HepG2 (cell line): ENCODE measurements around the gene RBSN. TPM values are rescaled to one million over a fixed set of nuclear protein-coding genes. Genes with fewer than 3 reads are reported as not detected.
A peak's percentile ranks its signal among the peaks of the same experiment; 100 is the strongest.

ENCODE experiments used
- ARNT2 ChIP-seq: sonication (generic); formaldehyde crosslinking; IDR thresholded peaks from 2 replicates; pipeline ENCODE4 v1.8.0; 2022; ENCODE audit warnings: mild to moderate bottlenecking, low read depth, missing genetic modification reagents, moderate library complexity
- DNMT1 ChIP-seq: sonication (generic); formaldehyde crosslinking; IDR thresholded peaks from 2 replicates; pipeline ENCODE4 v1.5.1; 2020; ENCODE audit warnings: mild to moderate bottlenecking, missing genetic modification reagents
- GATAD2A ChIP-seq: IDR thresholded peaks from 2 replicates; pipeline ENCODE4 v1.6.1; 2016
- HNF4A ChIP-seq: sonication (generic); formaldehyde crosslinking; IDR thresholded peaks from 2 replicates; pipeline ENCODE4 v1.4.0; 2020; ENCODE audit warnings: missing genetic modification reagents
- HNF4G ChIP-seq, 2 experiments: sonication (generic) in 1 of 2; formaldehyde crosslinking in 1 of 2; IDR thresholded peaks; 2 replicates each; pipeline versions ENCODE4 v1.4.0 to v1.6.1; 2011 to 2020; ENCODE audit warnings: borderline replicate concordance in 2 of 2, low read depth in 2 of 2, mild to moderate bottlenecking in 2 of 2, low read length in 1 of 2, missing genetic modification reagents in 1 of 2, moderate library complexity in 1 of 2
- IRF2 ChIP-seq: IDR thresholded peaks from 2 replicates; pipeline ENCODE4 v1.6.1; 2018; ENCODE audit warnings: missing genetic modification reagents, missing compliant biosample characterization
- KAT2B ChIP-seq: fragments of 150-350 bp; IDR thresholded peaks from 2 replicates; pipeline ENCODE4 v1.6.1; 2014; ENCODE audit warnings: low read depth, low read length, borderline replicate concordance
- KLF9 ChIP-seq: IDR thresholded peaks from 2 replicates; pipeline ENCODE4 v1.6.1; 2016; ENCODE audit warnings: low read depth
- KMT2A ChIP-seq: sonication (generic); formaldehyde crosslinking; IDR thresholded peaks from 2 replicates; pipeline ENCODE4 v1.4.0; 2020; ENCODE audit warnings: missing genetic modification reagents
- MXI1 ChIP-seq: IDR thresholded peaks from 3 replicates; pipeline ENCODE4 v1.6.1; 2012; ENCODE audit warnings: low read depth, low read length, inconsistent platforms, borderline replicate concordance
- NRL ChIP-seq: sonication (generic); formaldehyde crosslinking; IDR thresholded peaks from 2 replicates; pipeline ENCODE4 v1.5.0; 2020; ENCODE audit warnings: missing genetic modification reagents, mild to moderate bottlenecking, moderate library complexity, borderline replicate concordance
- RCOR2 ChIP-seq: IDR thresholded peaks from 2 replicates; pipeline ENCODE4 v1.6.1; 2016; ENCODE audit warnings: missing biosample characterization, missing genetic modification reagents
- SMC3 ChIP-seq: IDR thresholded peaks from 2 replicates; pipeline ENCODE4 v1.6.1; 2011; ENCODE audit warnings: low read length, improper control_type of control experiment
- ZFP37 ChIP-seq: sonication (generic); formaldehyde crosslinking; IDR thresholded peaks from 2 replicates; pipeline ENCODE4 v1.4.0; 2020; ENCODE audit warnings: missing genetic modification reagents, borderline replicate concordance
- ZMYM2 ChIP-seq: sonication (generic); formaldehyde crosslinking; IDR thresholded peaks from 2 replicates; pipeline ENCODE4 v1.8.0; 2022; ENCODE audit warnings: mild to moderate bottlenecking, missing genetic modification reagents
- ZNF225 ChIP-seq: sonication (generic); formaldehyde crosslinking; IDR thresholded peaks from 2 replicates; pipeline ENCODE4 v1.4.0; 2020; ENCODE audit warnings: mild to moderate bottlenecking, missing genetic modification reagents
- ZNF263 ChIP-seq: sonication (generic); formaldehyde crosslinking; IDR thresholded peaks from 2 replicates; pipeline ENCODE4 v1.4.0; 2020; ENCODE audit warnings: missing genetic modification reagents
- ZNF275 ChIP-seq: sonication (generic); formaldehyde crosslinking; IDR thresholded peaks from 2 replicates; pipeline ENCODE4 v1.8.0; 2022; ENCODE audit warnings: missing genetic modification reagents, mild to moderate bottlenecking, inconsistent platforms, borderline replicate concordance
- ZNF281 ChIP-seq: sonication (generic); formaldehyde crosslinking; IDR thresholded peaks from 2 replicates; pipeline ENCODE4 v1.4.0; 2020; ENCODE audit warnings: missing genetic modification reagents, borderline replicate concordance
- ZNF30 ChIP-seq: sonication (generic); formaldehyde crosslinking; IDR thresholded peaks from 2 replicates; pipeline ENCODE4 v1.5.0; 2020; ENCODE audit warnings: mild to moderate bottlenecking, missing genetic modification reagents
- ZNF513 ChIP-seq: sonication (generic); formaldehyde crosslinking; conservative IDR thresholded peaks from 2 replicates; pipeline ENCODE4 v1.5.0; 2020; ENCODE audit warnings: missing genetic modification reagents
- ZNF614 ChIP-seq: IDR thresholded peaks from 2 replicates; pipeline ENCODE4 v1.6.1; 2018; ENCODE audit warnings: missing biosample characterization, missing genetic modification reagents, inconsistent platforms, borderline replicate concordance
- ZNF766 ChIP-seq: sonication (generic); formaldehyde crosslinking; IDR thresholded peaks from 2 replicates; pipeline ENCODE4 v1.5.0; 2020; ENCODE audit warnings: missing genetic modification reagents, borderline replicate concordance
- ZNF777 ChIP-seq: sonication (generic); formaldehyde crosslinking; IDR thresholded peaks from 2 replicates; pipeline ENCODE4 v1.4.0; 2020; ENCODE audit warnings: missing genetic modification reagents
- polyA plus RNA-seq, 8 experiments: library from polyadenylated mRNA; depleted of rRNA in 3 of 8; stranded (reverse) in 7 of 8; unstranded in 1 of 8; fragments of >200 nt; fragmentation: Illumina TruSeq in 4 of 8; extraction: Trizol in 4 of 8; gene quantifications; 2 replicates each; pipeline versions ENCODE4 v1.2.1 to v1.2.3, GENCODE V29; 2011 to 2016; ENCODE audit warnings: low read depth in 4 of 8, missing spikeins in 1 of 8, mixed read lengths in 1 of 8; ENCODE audit not compliant: insufficient read depth in 1 of 8
- total RNA-seq, 5 experiments: library from RNA; depleted of rRNA; stranded (reverse); fragments of >200 nt; fragmentation: Illumina TruSeq; extraction: Trizol; gene quantifications; 2 replicates each; pipeline ENCODE4 v1.2.3, GENCODE V29; 2016; ENCODE audit warnings: low read depth in 1 of 5

The RBSN gene
- total and polyA plus RNA-seq, 2 of the 13 experiments (the other 11 are each of a cell fraction or from before 2014, with no cell fraction given), result 7.9 to 11.8 TPM

- TF ChIP-seq NRL (CRISPR knock-in tag) (no peak), HNF4G (IDR thresholded peaks at IDR 0.05; ENCODE audit: borderline replicate concordance, low read depth, low read length) (no peak), HNF4G (CRISPR knock-in tag; IDR thresholded peaks at IDR 0.05; ENCODE audit: borderline replicate concordance, low read depth) (no peak), HNF4A (CRISPR knock-in tag) (peak; percentile 58; the same call in 1 of the 2 replicates), ZMYM2 (CRISPR knock-in tag) (peak; percentile 46; the same call in 1 of the 2 replicates), ZNF614 (CRISPR knock-in tag) (0 out of 2 replicates have a peak, but pooled peaks have one; percentile 36), ZNF281 (CRISPR knock-in tag) (no peak; the same call in 1 of the 2 replicates), MXI1 (no peak), IRF2 (CRISPR knock-in tag) (peak; percentile 54), GATAD2A (CRISPR knock-in tag) (peak; percentile 23; the same call in 1 of the 2 replicates), ZNF30 (CRISPR knock-in tag) (no peak), RCOR2 (CRISPR knock-in tag) (no peak), ZNF225 (no peak), ARNT2 (no peak), KMT2A (CRISPR knock-in tag) (0 out of 2 replicates have a peak, but pooled peaks have one; percentile 23), ZNF777 (CRISPR knock-in tag) (no peak), KLF9 (CRISPR knock-in tag) (no peak), SMC3 (peak; percentile 17; the same call in 1 of the 2 replicates), ZNF263 (CRISPR knock-in tag) (peak; percentile 91), ZFP37 (CRISPR knock-in tag) (no peak), DNMT1 (CRISPR knock-in tag) (no peak), ZNF513 (CRISPR knock-in tag) (no peak), KAT2B (no peak), ZNF766 (CRISPR knock-in tag) (no peak), ZNF275 (CRISPR knock-in tag) (no peak)
Measured at GRCh38 chr3:15148614-15149013, 49.7 kb upstream of the RBSN start (continued).
